Activated T-helper 17 cell treated with anti-CD3 and anti-CD28 coated beads, Interleukin-2, amount 50 U/mL, for 72 hours (primary cell): Measurements from ENCODE around the gene ZNF317. TPM values are rescaled to one million over a fixed set of nuclear protein-coding genes. Genes with fewer than 3 reads are reported as not detected.

Source experiments
- ATAC-seq: fragments of 150-1000 bp; cut with Tn5 transposase; replicated peaks from 2 replicates; pipeline ENCODE4 v1.10.0; 2021; ENCODE audit warnings: mild to moderate bottlenecking, moderate library complexity
- H3K27ac Mint-ChIP-seq: one replicate; pipeline ENCODE4 v1.8.0; 2022; ENCODE audit warnings: mixed read lengths
- H3K27me3 Mint-ChIP-seq: one replicate; pipeline ENCODE4 v1.8.0; 2022; ENCODE audit warnings: mixed read lengths
- H3K36me3 Mint-ChIP-seq: one replicate; pipeline ENCODE4 v1.8.0; 2022; ENCODE audit warnings: low read depth, mild to moderate bottlenecking, mixed read lengths
- H3K4me1 Mint-ChIP-seq: one replicate; pipeline ENCODE4 v1.8.0; 2022; ENCODE audit warnings: mixed read lengths
- H3K4me3 Mint-ChIP-seq: one replicate; pipeline ENCODE4 v1.8.0; 2022; ENCODE audit warnings: mild to moderate bottlenecking, mixed read lengths
- H3K9me3 Mint-ChIP-seq: one replicate; pipeline ENCODE4 v1.8.0; 2022; ENCODE audit warnings: mixed read lengths
- total RNA-seq, 2 donors: library from RNA; stranded (reverse); gene quantifications; one replicate each; pipeline ENCODE4 v1.2.3, GENCODE V29; 2022

Gene ZNF317
- total RNA-seq: 10 to 100 TPM; 37.7 to 49.1 TPM

GRCh38 chr19:9140159-9140874 is at the start of gene ZNF317:
Gene ZNF317, plus strand, starts transcription at chr19:9140397. Its CDS starts 15,620 bp downstream, at chr19:9156017.
- peaks cover 7% of the 10 kb centered on the region for H3K9me3 Mint-ChIP-seq
- H3K4me1 Mint-ChIP-seq: peaks cover 15% of the 10 kb centered on the region

GRCh38 chr19:9107375-9107774 is 32.8 kb upstream of the ZNF317 start, which contains the start of gene OR7G2:
Gene OR7G2, minus strand, starts transcription at chr19:9107475. Its CDS starts 4,232 bp downstream, at chr19:9103243.
- H3K9me3 Mint-ChIP-seq: no peaks in the 10 kb centered on the region
- peaks cover 19% of the 10 kb centered on the region for H3K27me3 Mint-ChIP-seq

More at GRCh38 chr19:9140159-9140874, at the start of gene ZNF317:
- H3K4me3 Mint-ChIP-seq: peak within 1 kb of the TSS; percentile 95
- H3K27me3 Mint-ChIP-seq: no peaks in the 10 kb centered on the region
- H3K36me3 Mint-ChIP-seq: peaks cover 50% of the 10 kb centered on the region
- H3K27ac Mint-ChIP-seq: peak within 1 kb of the TSS; percentile 96
- peak; percentile 96 for ATAC-seq

GRCh38 chr19:9109959-9110358 is 30.2 kb upstream of the ZNF317 start:
- no peak for ATAC-seq
- no peaks in the 10 kb centered on the region for H3K9me3 Mint-ChIP-seq
- no peak overlapping the region for H3K27ac Mint-ChIP-seq
- H3K4me3 Mint-ChIP-seq: no peak overlapping the region
- H3K27me3 Mint-ChIP-seq: peaks cover 18% of the 10 kb centered on the region
- H3K36me3 Mint-ChIP-seq: no peaks in the 10 kb centered on the region
- H3K4me1 Mint-ChIP-seq: no peaks in the 10 kb centered on the region

More at GRCh38 chr19:9107375-9107774, 32.8 kb upstream of the ZNF317 start, which contains the start of gene OR7G2:
- Mint-ChIP-seq H3K4me1 (no peaks in the 10 kb centered on the region), H3K36me3 (no peaks in the 10 kb centered on the region), H3K27ac (no peak within 1 kb of the TSS), H3K4me3 (no peak within 1 kb of the TSS)
- no peak for ATAC-seq

- Mint-ChIP-seq H3K27ac (no peak within 1 kb of the TSS), H3K4me3 (no peak within 1 kb of the TSS), H3K36me3 (no peaks in the 10 kb centered on the region), H3K27me3 (peaks cover 18% of the 10 kb centered on the region), H3K4me1 (no peaks in the 10 kb centered on the region), H3K9me3 (no peaks in the 10 kb centered on the region)
- ATAC-seq: no peak
Observed at GRCh38 chr19:9115307-9115813, 24.8 kb upstream of the ZNF317 start, which contains the start of gene OR7G1. Gene OR7G1, minus strand, starts transcription at chr19:9115763. Its CDS starts 0 bp downstream, at chr19:9115763.

GRCh38 chr19:9116547-9116946 is 23.6 kb upstream of the ZNF317 start:
- Mint-ChIP-seq H3K9me3 (no peaks in the 10 kb centered on the region), H3K4me1 (no peaks in the 10 kb centered on the region), H3K27ac (no peak overlapping the region), H3K4me3 (no peak overlapping the region), H3K27me3 (peaks cover 18% of the 10 kb centered on the region), H3K36me3 (no peaks in the 10 kb centered on the region)
- ATAC-seq: no peak

GRCh38 chr19:9126900-9127405 is 13.2 kb upstream of the ZNF317 start, which contains the start of gene OR7G3:
Gene OR7G3, minus strand, starts transcription at chr19:9126950. Its CDS starts 0 bp downstream, at chr19:9126950.
- no peaks in the 10 kb centered on the region for H3K36me3 Mint-ChIP-seq
- no peaks in the 10 kb centered on the region for H3K9me3 Mint-ChIP-seq
- H3K4me1 Mint-ChIP-seq: no peaks in the 10 kb centered on the region
- H3K4me3 Mint-ChIP-seq: no peak within 1 kb of the TSS
- no peak within 1 kb of the TSS for H3K27ac Mint-ChIP-seq
- H3K27me3 Mint-ChIP-seq: peaks cover 28% of the 10 kb centered on the region
- ATAC-seq: no peak

GRCh38 chr19:9128171-9128570 is 12.0 kb upstream of the ZNF317 start:
- Mint-ChIP-seq H3K4me1 (no peaks in the 10 kb centered on the region), H3K27ac (no peak overlapping the region), H3K27me3 (peaks cover 25% of the 10 kb centered on the region), H3K36me3 (no peaks in the 10 kb centered on the region), H3K9me3 (no peaks in the 10 kb centered on the region), H3K4me3 (no peak overlapping the region)
- no peak for ATAC-seq

- no peak overlapping the region for H3K27ac Mint-ChIP-seq
- H3K27me3 Mint-ChIP-seq: peaks cover 18% of the 10 kb centered on the region
- no peak overlapping the region for H3K4me3 Mint-ChIP-seq
- H3K36me3 Mint-ChIP-seq: no peaks in the 10 kb centered on the region
- no peak for ATAC-seq
- H3K9me3 Mint-ChIP-seq: no peaks in the 10 kb centered on the region
- H3K4me1 Mint-ChIP-seq: no peaks in the 10 kb centered on the region
Observed at GRCh38 chr19:9130965-9131364, 9.2 kb upstream of the ZNF317 start.

GRCh38 chr19:9132422-9132821 is 7.8 kb upstream of the ZNF317 start:
- H3K27ac Mint-ChIP-seq: no peak overlapping the region
- no peaks in the 10 kb centered on the region for H3K36me3 Mint-ChIP-seq
- H3K4me3 Mint-ChIP-seq: no peak overlapping the region
- H3K4me1 Mint-ChIP-seq: no peaks in the 10 kb centered on the region
- H3K27me3 Mint-ChIP-seq: peaks cover 3% of the 10 kb centered on the region
- H3K9me3 Mint-ChIP-seq: no peaks in the 10 kb centered on the region
- ATAC-seq: no peak

- peaks cover 5% of the 10 kb centered on the region for H3K9me3 Mint-ChIP-seq
Observed at GRCh38 chr19:9139609-9140158, 513 bp upstream of the ZNF317 start.

GRCh38 chr19:9144920-9145319 is 4.7 kb downstream of the ZNF317 start:
- Mint-ChIP-seq H3K4me1 (peaks cover 43% of the 10 kb centered on the region), H3K27ac (no peak overlapping the region), H3K9me3 (peaks cover 12% of the 10 kb centered on the region), H3K27me3 (no peaks in the 10 kb centered on the region), H3K4me3 (no peak overlapping the region), H3K36me3 (peaks cover 94% of the 10 kb centered on the region)
- no peak for ATAC-seq

More at GRCh38 chr19:9139609-9140158, 513 bp upstream of the ZNF317 start:
- Mint-ChIP-seq H3K36me3 (peaks cover 44% of the 10 kb centered on the region), H3K27me3 (no peaks in the 10 kb centered on the region), H3K4me1 (peaks cover 15% of the 10 kb centered on the region), H3K27ac (peak overlapping the region; percentile 96), H3K4me3 (peak overlapping the region; percentile 95)
- peak; percentile 2 for ATAC-seq

GRCh38 chr19:9146882-9147281 is 6.7 kb downstream of the ZNF317 start:
- Mint-ChIP-seq H3K27me3 (no peaks in the 10 kb centered on the region), H3K4me3 (no peak overlapping the region), H3K36me3 (peaks cover 96% of the 10 kb centered on the region), H3K9me3 (peaks cover 12% of the 10 kb centered on the region), H3K27ac (no peak overlapping the region), H3K4me1 (peaks cover 53% of the 10 kb centered on the region)
- ATAC-seq: no peak

GRCh38 chr19:9148697-9149096 is 8.5 kb downstream of the ZNF317 start:
- no peaks in the 10 kb centered on the region for H3K27me3 Mint-ChIP-seq
- H3K9me3 Mint-ChIP-seq: peaks cover 12% of the 10 kb centered on the region
- no peak overlapping the region for H3K4me3 Mint-ChIP-seq
- H3K36me3 Mint-ChIP-seq: peaks cover 96% of the 10 kb centered on the region
- no peak for ATAC-seq
- peaks cover 59% of the 10 kb centered on the region for H3K4me1 Mint-ChIP-seq
- H3K27ac Mint-ChIP-seq: no peak overlapping the region

GRCh38 chr19:9149997-9150396 is 9.8 kb downstream of the ZNF317 start:
- peaks cover 62% of the 10 kb centered on the region for H3K4me1 Mint-ChIP-seq
- peaks cover 5% of the 10 kb centered on the region for H3K9me3 Mint-ChIP-seq
- no peak overlapping the region for H3K27ac Mint-ChIP-seq
- H3K36me3 Mint-ChIP-seq: peaks cover 96% of the 10 kb centered on the region
- no peak overlapping the region for H3K4me3 Mint-ChIP-seq
- ATAC-seq: no peak
- H3K27me3 Mint-ChIP-seq: no peaks in the 10 kb centered on the region
